Stimulated activated CD8-positive, alpha-beta memory T cell treated with anti-CD3 and anti-CD28 coated beads, Interleukin-7, amount 100 ng/mL, for 4 hours (primary cell): ENCODE results near the gene DNAH7.

Source experiments
- DNase-seq, 2 donors: peaks; one replicate each; pipeline ENCODE4 v3.0.0-alpha.2; 2020; ENCODE audit warnings: low read depth in 2 of 2

The DNAH7 gene

GRCh38 chr2:196077821-196078220 is 9.2 kb upstream of the DNAH7 start:
- DNase-seq = no peak

GRCh38 chr2:196076778-196077568 is 8.3 kb upstream of the DNAH7 start:
- no peak for DNase-seq

GRCh38 chr2:196075196-196075595 is 6.6 kb upstream of the DNAH7 start:
- DNase-seq = no peak

GRCh38 chr2:196074631-196075030 is 6.0 kb upstream of the DNAH7 start:
- DNase-seq = no peak

- no peak for DNase-seq
These were observed 4.9 kb upstream of the DNAH7 start for GRCh38 chr2:196073521-196073920.

- DNase-seq = no peak
These were observed 1.6 kb downstream of the DNAH7 start for GRCh38 chr2:196067088-196067382.

- no peak for DNase-seq
These were observed 2.1 kb downstream of the DNAH7 start for GRCh38 chr2:196066291-196067087.

- no peak for DNase-seq
These were observed 4.9 kb downstream of the DNAH7 start for GRCh38 chr2:196063773-196064172.

GRCh38 chr2:196059491-196059960 is 9.1 kb downstream of the DNAH7 start:
- DNase-seq = no peak

- no peak for DNase-seq
These were observed 14.0 kb downstream of the DNAH7 start for GRCh38 chr2:196054631-196055030.

- DNase-seq = no peak
These were observed 22.3 kb downstream of the DNAH7 start for GRCh38 chr2:196046123-196046917.

- no peak for DNase-seq
These were observed 26.9 kb downstream of the DNAH7 start for GRCh38 chr2:196041786-196042185.

- DNase-seq = no peak
These were observed 28.4 kb downstream of the DNAH7 start for GRCh38 chr2:196040218-196040617.

- no peak for DNase-seq
These were observed 32.2 kb downstream of the DNAH7 start for GRCh38 chr2:196036442-196036841.

- DNase-seq = no peak
These were observed 50.6 kb downstream of the DNAH7 start for GRCh38 chr2:196018037-196018436.

GRCh38 chr2:196012314-196012713 is 56.3 kb downstream of the DNAH7 start:
- no peak for DNase-seq

GRCh38 chr2:196000551-196000950 is 68.1 kb downstream of the DNAH7 start:
- no peak for DNase-seq

GRCh38 chr2:195998070-195998469 is 70.6 kb downstream of the DNAH7 start:
- no peak for DNase-seq

GRCh38 chr2:195995499-195995898 is 73.1 kb downstream of the DNAH7 start:
- no peak for DNase-seq

GRCh38 chr2:195993623-195994022 is 75.0 kb downstream of the DNAH7 start:
- no peak for DNase-seq

GRCh38 chr2:195985741-195986140 is 82.9 kb downstream of the DNAH7 start:
- no peak for DNase-seq
